HG03159 (cell line): Measurements from ENCODE around the gene CRY1.
"Not testable (repeated sequence)": the region's sequence is repeated elsewhere in the genome, so short reads cannot be mapped to it uniquely, and the experiment has no call there.

ENCODE experiments used
- ATAC-seq: cut with Tn5 transposase; IDR thresholded peaks from one replicate; pipeline ENCODE4 v1.9.1; 2021; ENCODE audit warnings: mild to moderate bottlenecking, moderate library complexity; ENCODE audit not compliant: unreplicated experiment

The CRY1 gene

GRCh38 chr12:107012736-107013425 is 80.5 kb downstream of the CRY1 start:
- ATAC-seq, result no peak

- no peak for ATAC-seq
Observed at GRCh38 chr12:107011519-107011918, 81.8 kb downstream of the CRY1 start.

- no peak for ATAC-seq
Observed at GRCh38 chr12:107007411-107007810, 85.9 kb downstream of the CRY1 start.

GRCh38 chr12:107002665-107003064 is 90.7 kb downstream of the CRY1 start:
- ATAC-seq, result not testable (repeated sequence)

- no peak for ATAC-seq
Observed at GRCh38 chr12:106999446-106999845, 93.9 kb downstream of the CRY1 start.

- no peak for ATAC-seq
Observed at GRCh38 chr12:106997916-106998315, 95.4 kb downstream of the CRY1 start.

GRCh38 chr12:106996102-106996501 is 97.2 kb downstream of the CRY1 start:
- not testable (repeated sequence) for ATAC-seq

GRCh38 chr12:106994579-106995220 is 98.6 kb downstream of the CRY1 start:
- no peak for ATAC-seq

GRCh38 chr12:106987846-106988245 is 105.5 kb downstream of the CRY1 start:
- no peak for ATAC-seq

GRCh38 chr12:106986625-106987389 is 106.5 kb downstream of the CRY1 start, which contains the start of gene MTERF2:
TSS of gene MTERF2 (minus strand) at chr12:106987146. CDS start at chr12:106978714, 8,432 bp downstream.
- peak; percentile 96 for ATAC-seq

- ATAC-seq, result no peak
Observed at GRCh38 chr12:106986135-106986534, 107.2 kb downstream of the CRY1 start.

GRCh38 chr12:106985479-106985878 is 107.9 kb downstream of the CRY1 start:
- ATAC-seq, result no peak

- ATAC-seq, result no peak
Observed at GRCh38 chr12:106984588-106985137, 108.7 kb downstream of the CRY1 start.

- no peak for ATAC-seq
Observed at GRCh38 chr12:106982229-106982628, 111.1 kb downstream of the CRY1 start.

- ATAC-seq, result no peak
Observed at GRCh38 chr12:106981788-106982187, 111.6 kb downstream of the CRY1 start.

GRCh38 chr12:106980944-106981343 is 112.4 kb downstream of the CRY1 start:
- ATAC-seq, result no peak

- ATAC-seq, result no peak
Observed at GRCh38 chr12:106978035-106978800, 115.1 kb downstream of the CRY1 start.

GRCh38 chr12:106976668-106977067 is 116.7 kb downstream of the CRY1 start:
- no peak for ATAC-seq

GRCh38 chr12:106975993-106976658 is 117.2 kb downstream of the CRY1 start:
- ATAC-seq, result no peak

- ATAC-seq, result no peak
Observed at GRCh38 chr12:106975098-106975497, 118.3 kb downstream of the CRY1 start.
